ENCODE results near the gene KRTAP5-6.

GRCh38 chr11:1673446-1674172 is 23.4 kb upstream of the KRTAP5-6 start:
- TF ChIP-seq CTCF (IDR thresholded peaks at IDR 0.05), result no peak
- no peak for TF ChIP-seq JUND (IDR thresholded peaks at IDR 0.05)
- no peak for TF ChIP-seq RCOR1 (IDR thresholded peaks at IDR 0.05; ENCODE audit: low read length)
- no peak for TF ChIP-seq ELF1 (IDR thresholded peaks at IDR 0.05)
- TF ChIP-seq TCF12 (IDR thresholded peaks at IDR 0.05), result no peak
- no peak for TF ChIP-seq EP300 (IDR thresholded peaks at IDR 0.05; ENCODE audit: borderline replicate concordance in 1 of 2, low read depth in 1 of 2, low read length in 1 of 2)
- no peak for TF ChIP-seq TEAD4 (IDR thresholded peaks at IDR 0.05; ENCODE audit: borderline replicate concordance, insufficient read depth)
- TF ChIP-seq RAD21 (IDR thresholded peaks at IDR 0.05; ENCODE audit: low read length), result no peak
- TF ChIP-seq SIN3A (IDR thresholded peaks at IDR 0.05; ENCODE audit: borderline replicate concordance, low read depth, low read length), result no peak
- no peak for TF ChIP-seq USF2 (IDR thresholded peaks at IDR 0.05; ENCODE audit: borderline replicate concordance, low read depth, low read length)
- no peak for TF ChIP-seq MAX (IDR thresholded peaks at IDR 0.05; ENCODE audit: low read depth)
- no peak for TF ChIP-seq FOXM1 (IDR thresholded peaks at IDR 0.05; ENCODE audit: low read depth)
- no peak for TF ChIP-seq REST (IDR thresholded peaks at IDR 0.05; ENCODE audit: low read depth, low read length)
